Astrocyte (in vitro differentiated cells and primary cell): ENCODE results near the gene BMP7.

Experiments used
- CTCF ChIP-seq: IDR thresholded peaks from 2 replicates; pipeline ENCODE4 v1.5.1; 2011; ENCODE audit warnings: low read depth, mild to moderate bottlenecking, inconsistent platforms, low read length, moderate library complexity; ENCODE audit not compliant: insufficient read depth
- EZH2 ChIP-seq: IDR thresholded peaks from 2 replicates; pipeline ENCODE4 v1.6.1; 2012; ENCODE audit warnings: mild to moderate bottlenecking, low read length, inconsistent platforms; ENCODE audit not compliant: insufficient read depth

- TF ChIP-seq CTCF (no peak), EZH2 (no peak)
Observed at GRCh38 chr20:57166568-57167291, 99.7 kb downstream of the BMP7 start.
